T-helper 1 cell treated with Interleukin-12 subunit alpha and Interleukin-12 subunit beta and Interleukin-4 antibody, amounts not matched to agents 30 μg/mL and 1 μg/mL, for 36 hours (primary cell): ENCODE results near the gene GMEB2.

Experiments used
- H3K27ac Mint-ChIP-seq: one replicate; pipeline ENCODE4 v1.8.0; 2021; ENCODE audit warnings: mild to moderate bottlenecking, mixed read lengths
- H3K27me3 Mint-ChIP-seq: one replicate; pipeline ENCODE4 v1.8.0; 2021; ENCODE audit warnings: low read depth, mixed read lengths
- H3K36me3 Mint-ChIP-seq: one replicate; pipeline ENCODE4 v1.8.0; 2021; ENCODE audit warnings: low read depth, mixed read lengths
- H3K4me1 Mint-ChIP-seq: one replicate; pipeline ENCODE4 v1.8.0; 2021; ENCODE audit warnings: low read depth, mixed read lengths
- H3K4me3 Mint-ChIP-seq: one replicate; pipeline ENCODE4 v1.8.0; 2021; ENCODE audit warnings: mild to moderate bottlenecking, moderate library complexity, mixed read lengths
- H3K9me3 Mint-ChIP-seq: one replicate; pipeline ENCODE4 v1.8.0; 2021; ENCODE audit warnings: mixed read lengths

The GMEB2 gene

GRCh38 chr20:63553933-63554290 lies 73.0 kb downstream of the GMEB2 start, which contains the start of gene FNDC11:
Gene FNDC11, plus strand, starts transcription at chr20:63554159. Its CDS starts 1,505 bp downstream, at chr20:63555664.
- H3K27me3 Mint-ChIP-seq = peaks cover 24% of the 10 kb centered on the region
- H3K27ac Mint-ChIP-seq = peak within 1 kb of the TSS; percentile 91
- H3K4me1 Mint-ChIP-seq = peaks cover 10% of the 10 kb centered on the region
- H3K4me3 Mint-ChIP-seq = peak within 1 kb of the TSS; percentile 72
- no peaks in the 10 kb centered on the region for H3K9me3 Mint-ChIP-seq
- peaks cover 4% of the 10 kb centered on the region for H3K36me3 Mint-ChIP-seq

- peak overlapping the region; percentile 91 for H3K27ac Mint-ChIP-seq
- H3K36me3 Mint-ChIP-seq = peaks cover 4% of the 10 kb centered on the region
Measured at GRCh38 chr20:63553251-63553932, 73.5 kb downstream of the GMEB2 start.

GRCh38 chr20:63552481-63553249 lies 74.2 kb downstream of the GMEB2 start:
- Mint-ChIP-seq H3K9me3 (no peaks in the 10 kb centered on the region), H3K36me3 (peaks cover 3% of the 10 kb centered on the region), H3K4me3 (peak overlapping the region; percentile 72), H3K27ac (peak overlapping the region; percentile 91), H3K4me1 (peaks cover 10% of the 10 kb centered on the region), H3K27me3 (peaks cover 27% of the 10 kb centered on the region)

More at GRCh38 chr20:63553251-63553932, 73.5 kb downstream of the GMEB2 start:
- peaks cover 10% of the 10 kb centered on the region for H3K4me1 Mint-ChIP-seq
- peaks cover 27% of the 10 kb centered on the region for H3K27me3 Mint-ChIP-seq
- H3K9me3 Mint-ChIP-seq = no peaks in the 10 kb centered on the region
- peak overlapping the region; percentile 72 for H3K4me3 Mint-ChIP-seq

GRCh38 chr20:63551068-63551467 lies 75.8 kb downstream of the GMEB2 start:
- Mint-ChIP-seq H3K4me3 (no peak overlapping the region), H3K27me3 (peaks cover 27% of the 10 kb centered on the region), H3K27ac (peak overlapping the region; percentile 62), H3K4me1 (peaks cover 8% of the 10 kb centered on the region), H3K9me3 (no peaks in the 10 kb centered on the region), H3K36me3 (no peaks in the 10 kb centered on the region)

- Mint-ChIP-seq H3K9me3 (no peaks in the 10 kb centered on the region), H3K27ac (no peak overlapping the region), H3K36me3 (no peaks in the 10 kb centered on the region), H3K27me3 (peaks cover 31% of the 10 kb centered on the region), H3K4me3 (no peak overlapping the region), H3K4me1 (peaks cover 8% of the 10 kb centered on the region)
Measured at GRCh38 chr20:63549679-63550282, 77.1 kb downstream of the GMEB2 start.

GRCh38 chr20:63549019-63549418 lies 77.9 kb downstream of the GMEB2 start:
- Mint-ChIP-seq H3K27ac (no peak overlapping the region), H3K4me3 (no peak overlapping the region), H3K27me3 (peaks cover 31% of the 10 kb centered on the region), H3K9me3 (no peaks in the 10 kb centered on the region), H3K36me3 (no peaks in the 10 kb centered on the region), H3K4me1 (peaks cover 8% of the 10 kb centered on the region)

- Mint-ChIP-seq H3K27me3 (peaks cover 31% of the 10 kb centered on the region), H3K9me3 (no peaks in the 10 kb centered on the region), H3K36me3 (no peaks in the 10 kb centered on the region), H3K4me3 (no peak overlapping the region), H3K4me1 (peaks cover 8% of the 10 kb centered on the region), H3K27ac (no peak overlapping the region)
Measured at GRCh38 chr20:63548542-63548941, 78.4 kb downstream of the GMEB2 start.

- H3K4me1 Mint-ChIP-seq = peaks cover 7% of the 10 kb centered on the region
- no peaks in the 10 kb centered on the region for H3K9me3 Mint-ChIP-seq
- H3K4me3 Mint-ChIP-seq = no peak within 1 kb of the TSS
- peaks cover 30% of the 10 kb centered on the region for H3K27me3 Mint-ChIP-seq
- no peaks in the 10 kb centered on the region for H3K36me3 Mint-ChIP-seq
- H3K27ac Mint-ChIP-seq = no peak within 1 kb of the TSS
Measured at GRCh38 chr20:63547725-63548480, 79.0 kb downstream of the GMEB2 start, which contains the start of gene SRMS. Gene SRMS, minus strand, starts transcription at chr20:63547749. Its CDS starts 286 bp downstream, at chr20:63547463.

GRCh38 chr20:63546956-63547724 lies 79.8 kb downstream of the GMEB2 start:
- H3K9me3 Mint-ChIP-seq = no peaks in the 10 kb centered on the region
- peaks cover 2% of the 10 kb centered on the region for H3K4me1 Mint-ChIP-seq
- H3K36me3 Mint-ChIP-seq = no peaks in the 10 kb centered on the region
- no peak overlapping the region for H3K27ac Mint-ChIP-seq
- H3K27me3 Mint-ChIP-seq = peaks cover 25% of the 10 kb centered on the region
- H3K4me3 Mint-ChIP-seq = no peak overlapping the region

GRCh38 chr20:63546256-63546955 lies 80.5 kb downstream of the GMEB2 start:
- H3K4me1 Mint-ChIP-seq = peaks cover 2% of the 10 kb centered on the region
- no peaks in the 10 kb centered on the region for H3K36me3 Mint-ChIP-seq
- peaks cover 25% of the 10 kb centered on the region for H3K27me3 Mint-ChIP-seq
- no peak overlapping the region for H3K27ac Mint-ChIP-seq
- no peak overlapping the region for H3K4me3 Mint-ChIP-seq
- H3K9me3 Mint-ChIP-seq = no peaks in the 10 kb centered on the region

GRCh38 chr20:63545814-63546213 lies 81.1 kb downstream of the GMEB2 start:
- Mint-ChIP-seq H3K9me3 (no peaks in the 10 kb centered on the region), H3K36me3 (no peaks in the 10 kb centered on the region), H3K27ac (no peak overlapping the region), H3K4me3 (no peak overlapping the region), H3K4me1 (no peaks in the 10 kb centered on the region), H3K27me3 (peaks cover 21% of the 10 kb centered on the region)

GRCh38 chr20:63544958-63545516 lies 81.9 kb downstream of the GMEB2 start:
- H3K27ac Mint-ChIP-seq = no peak overlapping the region
- no peaks in the 10 kb centered on the region for H3K4me1 Mint-ChIP-seq
- H3K36me3 Mint-ChIP-seq = no peaks in the 10 kb centered on the region
- no peaks in the 10 kb centered on the region for H3K9me3 Mint-ChIP-seq
- no peak overlapping the region for H3K4me3 Mint-ChIP-seq
- peaks cover 15% of the 10 kb centered on the region for H3K27me3 Mint-ChIP-seq
